HUES64 (cell line): ENCODE measurements around the gene NAV3.
"Not testable (repeated sequence)": the region's sequence is repeated elsewhere in the genome, so short reads cannot be mapped to it uniquely, and the experiment has no call there.

ENCODE experiments used
- H3K27ac ChIP-seq: 2 replicates; pipeline ENCODE4 v1.7.0; 2013; ENCODE audit warnings: low read depth, low read length, inconsistent platforms
- H3K27me3 ChIP-seq: 2 replicates; pipeline ENCODE4 v1.6.1; 2013; ENCODE audit warnings: mild to moderate bottlenecking, low read length; ENCODE audit not compliant: insufficient read depth
- H3K36me3 ChIP-seq: 2 replicates; pipeline ENCODE4 v1.6.1; 2013; ENCODE audit warnings: mild to moderate bottlenecking, low read length; ENCODE audit not compliant: insufficient read depth
- H3K4me1 ChIP-seq: 2 replicates; pipeline ENCODE4 v1.6.1; 2013; ENCODE audit warnings: mild to moderate bottlenecking, low read length, moderate library complexity; ENCODE audit not compliant: insufficient read depth
- H3K4me3 ChIP-seq: 2 replicates; pipeline ENCODE4 v1.5.1; 2013; ENCODE audit warnings: mild to moderate bottlenecking, low read length, moderate library complexity
- H3K9ac ChIP-seq: 2 replicates; pipeline ENCODE4 v1.6.1; 2013; ENCODE audit warnings: mild to moderate bottlenecking, low read depth, low read length
- H3K9me3 ChIP-seq: 2 replicates; pipeline ENCODE4 v1.6.1; 2013; ENCODE audit warnings: low read depth, low read length; ENCODE audit not compliant: insufficient read depth
- WGBS: fragments of 150-250, 120-280 bp; methylation state at CpG from one replicate; pipeline ENCODE4 v1.1.7; 2013; ENCODE audit warnings: missing lambda C conversion rate; 5-methylcytosine and 5-hydroxymethylcytosine counted together

The NAV3 gene

DNA sequence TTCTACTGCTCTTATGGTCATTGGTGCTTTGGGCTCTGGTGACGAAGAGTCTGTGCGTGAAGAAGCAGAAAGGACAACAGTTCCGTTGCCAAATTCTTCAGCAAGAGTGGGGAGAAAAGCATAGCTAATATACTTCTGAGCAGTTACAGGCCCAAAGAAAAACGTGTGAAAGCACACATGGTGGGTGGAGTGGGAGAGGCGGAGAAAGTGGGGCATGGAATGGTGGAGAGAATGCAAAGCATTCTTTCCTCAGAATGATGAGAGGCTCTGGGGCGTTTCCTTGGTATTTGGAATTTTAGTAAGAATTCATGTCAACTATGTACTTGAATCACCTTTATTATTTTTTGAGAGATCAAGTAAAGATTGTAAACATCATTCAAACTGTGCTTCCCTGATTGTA, 396.1 kb downstream of the NAV3 start:
- H3K9ac ChIP-seq, result no peak overlapping the region
- H3K4me3 ChIP-seq, result no peak overlapping the region
- WGBS, result 82% methylated on average over 6 of the region's 6 CpGs
- peaks cover 26% of the 10 kb centered on the region for H3K4me1 ChIP-seq
- no peaks in the 10 kb centered on the region for H3K27me3 ChIP-seq
- H3K27ac ChIP-seq, result no peak overlapping the region
- H3K9me3 ChIP-seq, result peaks cover 7% of the 10 kb centered on the region; the same call in 1 of the 2 replicates
- no peaks in the 10 kb centered on the region for H3K36me3 ChIP-seq

DNA sequence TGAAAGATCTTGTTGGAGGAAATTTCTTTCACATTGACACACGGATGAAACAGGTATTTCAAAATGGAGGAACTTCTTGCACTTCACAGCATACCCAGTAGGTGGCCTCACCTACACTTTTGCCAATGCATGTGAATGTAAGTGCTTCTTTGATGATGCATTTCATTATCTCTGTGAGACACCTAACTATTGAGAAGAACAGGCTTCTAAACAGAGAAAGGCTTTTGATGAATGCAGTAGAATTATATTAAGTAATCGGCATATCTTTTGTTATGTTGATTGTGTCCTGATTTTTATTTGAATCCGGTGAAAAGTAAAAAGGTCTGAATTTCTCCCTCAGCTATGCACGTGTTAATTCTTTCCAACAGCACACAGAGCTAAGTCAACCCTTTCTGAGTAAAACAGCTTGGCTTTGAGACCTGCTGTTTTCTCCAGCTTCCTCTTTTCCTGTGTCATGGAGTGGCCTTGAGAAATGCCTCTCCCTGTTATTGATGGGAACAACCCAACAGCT, 399.0 kb downstream of the NAV3 start:
- 35% methylated on average over 3 of the region's 4 CpGs for WGBS
- Histone ChIP-seq H3K9me3 (peaks cover 7% of the 10 kb centered on the region; the same call in 1 of the 2 replicates), H3K36me3 (no peaks in the 10 kb centered on the region), H3K27ac (peak overlapping the region; percentile 80; the same call in 1 of the 2 replicates), H3K4me3 (no peak overlapping the region), H3K9ac (no peak overlapping the region), H3K27me3 (no peaks in the 10 kb centered on the region), H3K4me1 (peaks cover 50% of the 10 kb centered on the region)

DNA sequence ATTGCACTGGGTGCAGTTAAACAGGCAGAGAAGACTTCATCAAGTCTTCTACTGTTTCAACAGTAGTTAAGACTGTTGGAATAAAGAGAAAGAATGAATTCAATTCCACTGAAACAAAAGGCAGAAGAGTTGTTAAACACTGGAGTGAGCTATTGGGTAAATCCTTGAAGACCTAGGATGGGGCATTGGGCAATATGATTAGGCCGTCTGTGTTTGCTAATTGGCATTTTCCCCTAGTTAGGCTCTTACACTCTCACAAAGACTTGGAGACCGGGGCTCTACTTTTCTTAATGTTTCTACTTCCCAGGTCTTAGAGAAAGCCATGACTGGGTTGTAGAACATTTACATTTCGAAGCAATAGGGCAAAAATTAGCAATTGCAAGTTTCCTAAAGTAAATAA, 402.1 kb downstream of the NAV3 start:
- no peak overlapping the region for H3K9ac ChIP-seq
- H3K9me3 ChIP-seq, result peaks cover 4% of the 10 kb centered on the region; the same call in 1 of the 2 replicates
- WGBS, result 57% methylated on average over 3 of the region's 3 CpGs
- no peaks in the 10 kb centered on the region for H3K27me3 ChIP-seq
- H3K27ac ChIP-seq, result peak overlapping the region; percentile 5; the same call in 1 of the 2 replicates
- H3K36me3 ChIP-seq, result no peaks in the 10 kb centered on the region
- H3K4me3 ChIP-seq, result no peak overlapping the region; the same call in 1 of the 2 replicates
- peaks cover 50% of the 10 kb centered on the region for H3K4me1 ChIP-seq

DNA sequence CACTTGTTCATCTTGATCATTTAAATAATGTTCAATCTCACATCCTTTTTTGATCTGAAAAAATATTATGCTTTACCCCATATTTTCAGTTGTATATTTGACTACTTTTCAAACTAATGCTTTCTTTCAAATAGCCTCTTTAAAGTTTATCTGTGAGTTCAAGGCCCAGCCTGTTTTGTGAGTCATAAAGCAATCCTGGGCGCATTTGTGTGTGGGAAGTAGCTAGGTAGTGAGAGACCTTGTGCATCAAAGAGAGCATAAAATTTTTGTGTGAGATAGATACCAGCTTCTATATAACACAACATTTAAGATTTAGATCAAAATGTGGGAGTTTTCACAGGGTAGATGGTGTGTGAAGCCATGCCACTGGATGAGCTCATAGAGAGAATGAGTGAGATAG, 405.6 kb downstream of the NAV3 start:
- no peak overlapping the region for H3K27ac ChIP-seq
- no peak overlapping the region for H3K9ac ChIP-seq
- no peak overlapping the region for H3K4me3 ChIP-seq
- H3K36me3 ChIP-seq, result no peaks in the 10 kb centered on the region
- no peaks in the 10 kb centered on the region for H3K9me3 ChIP-seq
- peaks cover 56% of the 10 kb centered on the region for H3K4me1 ChIP-seq
- H3K27me3 ChIP-seq, result no peaks in the 10 kb centered on the region
- 100% methylated on average over 1 of the region's 1 CpG for WGBS

DNA sequence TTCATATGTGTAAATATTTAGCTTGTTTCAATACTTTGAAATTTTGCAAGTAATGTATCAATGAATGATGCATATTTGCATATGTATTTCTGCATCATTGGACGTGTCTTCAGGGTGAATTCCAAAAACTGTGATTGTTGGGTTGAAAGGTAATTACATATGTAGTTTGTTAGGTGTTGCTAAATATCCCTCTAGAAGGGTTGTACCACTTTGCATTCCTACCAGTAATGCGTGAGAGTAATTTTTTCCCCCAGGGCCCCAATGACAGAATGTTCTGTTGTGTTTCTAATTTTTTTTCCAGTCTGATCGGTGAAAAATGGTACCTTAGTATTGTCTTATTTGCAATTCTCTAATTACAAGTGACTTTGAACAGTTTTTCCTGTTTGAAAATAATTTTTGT, 408.9 kb downstream of the NAV3 start:
- Histone ChIP-seq H3K36me3 (no peaks in the 10 kb centered on the region), H3K9me3 (no peaks in the 10 kb centered on the region), H3K27ac (no peak overlapping the region), H3K27me3 (no peaks in the 10 kb centered on the region), H3K9ac (no peak overlapping the region), H3K4me1 (peaks cover 44% of the 10 kb centered on the region), H3K4me3 (no peak overlapping the region)
- WGBS, result 96% methylated on average over 2 of the region's 3 CpGs

DNA sequence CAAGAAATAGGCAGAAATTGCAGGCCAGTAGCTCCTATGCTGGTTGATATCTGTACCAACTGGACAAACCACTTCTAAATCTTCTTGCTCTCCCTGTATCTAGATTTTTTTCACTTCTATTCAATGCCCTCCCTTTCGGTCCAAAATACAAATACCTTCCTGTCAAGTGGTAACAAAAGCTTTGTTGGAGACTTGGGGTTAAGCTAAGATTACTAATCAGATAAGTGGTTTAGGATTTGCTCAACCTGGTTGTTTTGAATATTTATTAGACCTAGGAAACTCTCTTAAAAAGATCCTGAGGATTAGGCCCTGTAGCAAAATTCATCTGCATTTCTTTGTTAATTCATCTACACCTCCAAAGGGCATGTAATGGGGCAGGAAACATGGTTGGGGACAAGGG, 410.1 kb downstream of the NAV3 start:
- no peaks in the 10 kb centered on the region for H3K9me3 ChIP-seq
- no peaks in the 10 kb centered on the region for H3K36me3 ChIP-seq
- no peaks in the 10 kb centered on the region for H3K27me3 ChIP-seq
- H3K27ac ChIP-seq, result no peak overlapping the region
- no peak overlapping the region for H3K4me3 ChIP-seq
- no CpG with 5 or more reads among the region's 1 CpG for WGBS
- no peak overlapping the region for H3K9ac ChIP-seq
- peaks cover 52% of the 10 kb centered on the region for H3K4me1 ChIP-seq

DNA sequence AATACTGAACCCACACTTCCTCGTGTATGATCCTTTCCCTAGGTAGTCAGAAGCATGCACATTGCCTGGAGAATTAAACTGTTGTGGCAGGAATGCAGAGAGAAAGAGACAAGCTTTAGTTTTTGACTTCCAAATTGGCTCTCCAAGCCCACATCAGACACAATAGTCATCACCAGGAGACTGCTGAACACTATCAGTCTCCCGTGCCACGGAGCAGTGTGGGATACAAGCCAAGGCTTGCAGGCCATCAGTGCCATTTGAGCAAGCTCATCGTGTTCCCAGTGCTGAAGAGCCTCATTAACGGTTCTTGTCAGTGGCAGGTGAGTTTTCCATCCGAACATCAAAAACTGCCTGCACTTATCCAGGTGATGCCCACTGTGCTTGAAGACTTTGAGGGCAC, 410.8 kb downstream of the NAV3 start:
- no peaks in the 10 kb centered on the region for H3K27me3 ChIP-seq
- peaks cover 52% of the 10 kb centered on the region for H3K4me1 ChIP-seq
- H3K27ac ChIP-seq, result no peak overlapping the region
- no peak overlapping the region for H3K4me3 ChIP-seq
- H3K9ac ChIP-seq, result no peak overlapping the region
- no peaks in the 10 kb centered on the region for H3K9me3 ChIP-seq
- H3K36me3 ChIP-seq, result no peaks in the 10 kb centered on the region
- 87% methylated on average over 6 of the region's 6 CpGs for WGBS

DNA sequence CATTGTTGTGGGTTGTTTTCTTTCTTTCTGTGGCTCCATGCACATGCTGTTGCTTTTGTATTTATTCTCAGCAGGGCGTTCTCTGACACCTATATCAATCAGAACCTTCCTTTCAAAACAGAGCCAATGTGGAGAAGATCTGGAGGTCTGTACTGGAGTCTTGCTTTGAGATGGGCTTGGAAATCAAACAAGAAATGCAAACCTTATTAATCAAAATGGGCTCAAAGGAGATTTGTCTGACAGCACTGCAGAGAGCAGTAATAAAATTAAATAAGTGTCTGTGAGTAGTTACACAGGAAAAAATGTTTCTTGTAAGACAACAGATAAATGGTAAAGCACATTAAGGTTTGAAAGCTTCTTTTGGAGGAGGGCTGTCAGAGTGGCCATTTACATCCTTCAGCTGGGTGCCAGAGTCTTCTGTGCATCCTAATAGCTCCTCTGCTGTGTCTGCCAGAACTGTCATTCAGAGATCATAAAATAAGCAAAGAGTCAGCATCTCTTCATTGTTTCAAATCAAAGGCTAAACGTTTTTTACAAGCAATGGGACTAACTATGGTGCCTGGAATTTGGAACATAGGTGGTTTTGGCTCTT, 414.3 kb downstream of the NAV3 start:
- WGBS, result 25% methylated on average over 1 of the region's 2 CpGs
- H3K36me3 ChIP-seq, result no peaks in the 10 kb centered on the region
- no peak overlapping the region for H3K9ac ChIP-seq
- H3K27ac ChIP-seq, result peak overlapping the region; percentile 43; the same call in 1 of the 2 replicates
- peaks cover 37% of the 10 kb centered on the region for H3K4me1 ChIP-seq
- H3K27me3 ChIP-seq, result no peaks in the 10 kb centered on the region
- H3K9me3 ChIP-seq, result no peaks in the 10 kb centered on the region
- H3K4me3 ChIP-seq, result no peak overlapping the region

DNA sequence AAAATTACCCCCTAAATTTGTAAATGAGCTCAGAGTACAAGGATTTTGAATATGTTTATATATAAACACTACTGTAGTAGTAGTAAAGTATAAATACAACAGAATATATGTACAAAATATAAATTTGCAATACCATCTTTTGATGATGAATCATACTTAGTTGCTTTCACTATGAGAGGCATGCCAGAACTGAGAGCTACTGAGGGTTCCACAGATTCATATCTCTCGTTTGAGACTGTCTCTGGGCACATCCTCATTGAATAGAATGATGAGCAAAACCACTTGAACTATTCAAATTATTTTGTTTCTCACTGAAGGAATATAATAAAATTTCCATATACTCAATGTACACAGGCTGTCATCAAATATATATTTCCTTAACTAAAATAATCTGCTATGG, 417.6 kb downstream of the NAV3 start:
- Histone ChIP-seq H3K27ac (no peak overlapping the region), H3K27me3 (no peaks in the 10 kb centered on the region), H3K4me1 (peaks cover 17% of the 10 kb centered on the region), H3K9ac (no peak overlapping the region), H3K9me3 (no peaks in the 10 kb centered on the region), H3K4me3 (no peak overlapping the region), H3K36me3 (no peaks in the 10 kb centered on the region)
- 92% methylated on average over 1 of the region's 1 CpG for WGBS

DNA sequence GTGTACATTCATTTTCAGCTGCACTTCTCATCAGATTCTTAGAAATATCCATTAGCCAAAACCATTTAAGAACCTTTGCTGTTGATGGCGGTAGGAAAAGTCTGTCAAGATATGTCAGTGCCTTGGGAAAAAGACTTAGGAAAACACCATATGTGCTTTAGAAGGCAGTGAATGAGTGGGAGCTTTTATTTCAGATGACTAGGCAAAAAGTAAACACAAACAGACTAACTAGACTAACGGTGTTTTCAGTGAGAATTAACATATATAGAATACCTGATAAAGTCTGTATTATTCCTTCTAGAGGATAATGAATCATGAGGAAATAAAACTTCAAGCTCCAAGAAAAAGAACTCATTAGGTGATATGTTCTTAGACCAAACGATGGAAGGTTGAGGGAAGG, 418.9 kb downstream of the NAV3 start:
- Histone ChIP-seq H3K27me3 (no peaks in the 10 kb centered on the region), H3K27ac (no peak overlapping the region), H3K9me3 (no peaks in the 10 kb centered on the region), H3K4me1 (peaks cover 8% of the 10 kb centered on the region), H3K4me3 (no peak overlapping the region), H3K9ac (no peak overlapping the region), H3K36me3 (no peaks in the 10 kb centered on the region)
- 91% methylated on average over 2 of the region's 3 CpGs for WGBS

DNA sequence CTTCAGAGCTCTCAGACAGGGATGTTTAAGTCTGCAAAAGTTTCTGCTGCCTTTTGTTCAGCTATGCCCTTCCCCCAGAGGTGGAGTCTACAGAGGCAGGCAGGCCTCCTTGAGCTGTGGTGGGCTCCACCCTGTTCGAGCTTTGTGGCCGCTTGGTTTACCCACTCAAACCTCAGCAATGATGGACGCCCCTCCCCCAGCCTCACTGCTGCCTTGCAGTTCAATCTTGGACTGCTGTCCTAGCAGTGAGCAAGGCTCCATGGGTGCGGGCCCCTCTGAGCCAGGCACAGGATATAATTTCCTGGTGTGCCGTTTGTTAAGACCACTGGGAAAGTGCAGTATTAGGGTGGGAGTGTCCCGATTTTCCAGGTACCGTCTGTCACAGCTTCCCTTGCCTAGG, 427.0 kb downstream of the NAV3 start:
- H3K9ac ChIP-seq, H3K27me3 ChIP-seq, H3K27ac ChIP-seq, H3K4me3 ChIP-seq, H3K36me3 ChIP-seq, H3K4me1 ChIP-seq: not testable (repeated sequence)
- WGBS, result 94% methylated on average over 7 of the region's 7 CpGs
- peaks cover 15% of the 10 kb centered on the region for H3K9me3 ChIP-seq

DNA sequence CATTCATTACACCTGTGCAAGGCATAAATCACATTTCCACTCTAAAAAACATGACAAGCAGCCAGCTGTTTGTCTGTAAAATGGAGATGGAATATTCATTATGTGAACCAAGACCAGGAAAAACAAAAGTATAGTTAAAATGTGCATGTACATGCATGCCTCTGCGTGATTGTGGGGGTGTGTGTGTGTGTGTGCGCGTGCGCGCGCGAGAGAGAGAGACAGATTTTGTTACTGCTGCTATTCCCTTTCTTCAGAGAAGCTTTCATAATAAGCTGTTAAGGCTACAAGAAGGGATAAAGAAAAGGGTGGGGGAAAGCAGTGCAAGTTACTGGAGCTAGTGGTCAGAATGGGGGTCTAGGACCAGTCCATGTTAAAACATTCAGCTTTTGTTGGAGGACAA, 430.3 kb downstream of the NAV3 start:
- peaks cover 15% of the 10 kb centered on the region for H3K9me3 ChIP-seq
- no peaks in the 10 kb centered on the region for H3K27me3 ChIP-seq
- no peak overlapping the region for H3K27ac ChIP-seq
- H3K4me1 ChIP-seq, result no peaks in the 10 kb centered on the region
- no peak overlapping the region for H3K9ac ChIP-seq
- WGBS, result 95% methylated on average over 7 of the region's 7 CpGs
- H3K36me3 ChIP-seq, result no peaks in the 10 kb centered on the region
- no peak overlapping the region for H3K4me3 ChIP-seq
